GM20000 (cell line): ENCODE results near the gene KDM3B.
"Not testable (repeated sequence)": the region's sequence is repeated elsewhere in the genome, so short reads cannot be mapped to it uniquely, and the experiment has no call there.

ENCODE experiments used
- DNase-seq: peaks from one replicate; pipeline ENCODE4 v3.0.0; 2012; ENCODE audit warnings: low spot score
- TF ChIP-seq, protein P1 (sequence below): IDR thresholded peaks from 2 replicates; pipeline ENCODE4 v1.5.1; 2012; ENCODE audit warnings: mild to moderate bottlenecking, control low read depth; ENCODE audit errors: extremely low read depth, missing control alignments

The KDM3B gene

DNA sequence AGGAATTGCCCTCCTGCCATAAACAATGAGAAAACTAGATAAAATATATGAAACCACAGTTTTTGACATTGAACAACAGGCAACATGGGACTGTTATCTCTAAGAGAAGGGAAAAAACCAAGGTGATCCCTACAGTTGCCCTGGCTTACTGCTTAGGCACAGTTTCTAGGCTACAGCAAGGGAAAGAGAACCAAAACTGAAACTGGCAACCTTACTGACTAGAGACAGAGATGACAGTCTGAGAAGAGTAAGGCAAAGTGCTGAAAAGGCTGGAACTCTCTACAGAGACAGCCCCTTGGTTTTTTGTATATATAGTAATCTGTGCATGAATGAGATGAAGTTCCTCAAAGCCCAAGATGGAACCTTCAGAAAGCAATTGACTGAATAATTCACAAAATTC, 50.2 kb downstream of the KDM3B start:
- DNase-seq = peak; percentile 14
- TF ChIP-seq, protein P1, sequence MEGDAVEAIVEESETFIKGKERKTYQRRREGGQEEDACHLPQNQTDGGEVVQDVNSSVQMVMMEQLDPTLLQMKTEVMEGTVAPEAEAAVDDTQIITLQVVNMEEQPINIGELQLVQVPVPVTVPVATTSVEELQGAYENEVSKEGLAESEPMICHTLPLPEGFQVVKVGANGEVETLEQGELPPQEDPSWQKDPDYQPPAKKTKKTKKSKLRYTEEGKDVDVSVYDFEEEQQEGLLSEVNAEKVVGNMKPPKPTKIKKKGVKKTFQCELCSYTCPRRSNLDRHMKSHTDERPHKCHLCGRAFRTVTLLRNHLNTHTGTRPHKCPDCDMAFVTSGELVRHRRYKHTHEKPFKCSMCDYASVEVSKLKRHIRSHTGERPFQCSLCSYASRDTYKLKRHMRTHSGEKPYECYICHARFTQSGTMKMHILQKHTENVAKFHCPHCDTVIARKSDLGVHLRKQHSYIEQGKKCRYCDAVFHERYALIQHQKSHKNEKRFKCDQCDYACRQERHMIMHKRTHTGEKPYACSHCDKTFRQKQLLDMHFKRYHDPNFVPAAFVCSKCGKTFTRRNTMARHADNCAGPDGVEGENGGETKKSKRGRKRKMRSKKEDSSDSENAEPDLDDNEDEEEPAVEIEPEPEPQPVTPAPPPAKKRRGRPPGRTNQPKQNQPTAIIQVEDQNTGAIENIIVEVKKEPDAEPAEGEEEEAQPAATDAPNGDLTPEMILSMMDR = no peak

GRCh38 chr5:138408023-138408422, 55.5 kb downstream of the KDM3B start:
- DNase-seq = peak; percentile 52
- TF ChIP-seq, protein P1 = no peak

DNA sequence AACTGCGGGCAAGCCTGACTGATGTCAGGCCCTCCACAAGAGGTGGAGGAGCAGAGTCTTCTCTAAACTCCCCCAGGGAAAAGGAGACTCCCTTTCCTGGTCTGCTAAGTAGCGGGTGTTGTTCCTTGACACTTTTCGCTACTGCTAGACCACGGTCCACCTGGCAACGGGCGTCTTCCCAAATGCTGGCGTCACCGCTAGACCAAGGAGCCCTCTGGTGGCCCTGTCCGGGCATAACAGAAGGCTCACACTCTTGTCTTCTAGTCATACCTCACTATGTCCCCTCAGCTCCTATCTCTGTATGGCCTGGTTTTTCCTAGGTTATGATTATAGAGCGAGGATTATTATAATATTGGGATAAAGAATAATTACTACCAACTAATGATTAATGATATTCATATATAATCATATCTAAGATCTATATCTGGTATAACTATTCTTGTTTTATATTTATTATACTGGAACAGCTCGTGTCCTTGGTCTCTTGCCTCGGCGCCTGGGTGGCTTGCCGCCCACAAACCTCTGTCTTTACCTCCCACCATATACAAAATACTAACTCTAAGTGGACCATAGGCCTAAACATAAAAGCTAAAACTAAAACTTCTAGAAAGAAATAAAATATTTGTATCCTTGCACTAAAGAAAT, 58.6 kb downstream of the KDM3B start:
- not testable (repeated sequence) for DNase-seq

DNA sequence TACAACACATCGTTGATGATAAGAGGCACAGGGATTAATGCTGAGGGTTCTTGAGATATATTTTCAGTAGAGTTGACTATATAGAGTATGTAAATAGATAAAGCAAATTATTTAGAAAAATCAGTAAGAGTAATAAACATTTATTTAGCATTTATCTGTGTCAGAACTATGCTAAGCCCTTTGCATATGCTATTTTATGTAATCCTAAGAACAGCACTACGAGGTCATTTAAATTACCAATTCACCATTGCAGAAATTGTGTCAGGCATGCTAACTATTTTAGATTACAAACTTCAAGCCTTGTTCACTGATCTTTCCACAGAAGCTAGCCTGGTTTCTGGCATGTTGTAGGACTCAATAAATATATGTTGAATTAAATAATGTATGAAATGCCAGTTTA, 66.0 kb downstream of the KDM3B start:
- TF ChIP-seq, protein P1 = no peak
- no peak for DNase-seq

DNA sequence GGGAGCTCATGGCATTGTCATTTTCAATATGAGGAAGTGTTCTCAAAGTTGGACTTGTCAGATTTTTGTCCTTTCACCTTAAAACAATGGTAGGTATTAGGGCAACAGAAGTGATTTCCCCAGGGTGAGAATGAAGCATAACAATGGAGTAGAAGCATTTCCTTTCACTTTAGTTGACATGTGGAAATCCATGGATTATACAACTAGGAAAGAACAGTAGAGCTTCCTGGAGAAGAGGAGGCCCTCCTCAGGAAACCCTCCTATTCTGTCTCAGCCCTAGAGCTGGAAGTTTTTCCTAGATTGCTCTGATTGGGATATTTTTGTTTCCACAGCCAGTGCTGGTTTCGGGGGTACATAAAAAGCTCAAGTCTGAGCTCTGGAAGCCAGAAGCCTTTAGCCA, 72.6 kb downstream of the KDM3B start:
- DNase-seq = no peak
- TF ChIP-seq, protein P1 = no peak

GRCh38 chr5:138435943-138436342, 83.5 kb downstream of the KDM3B start:
- no peak for DNase-seq
- TF ChIP-seq, protein P1 = no peak

- TF ChIP-seq, protein P1 = no peak
Measured at GRCh38 chr5:138438003-138438723, 85.7 kb downstream of the KDM3B start.

More at GRCh38 chr5:138438003-138438723, 85.7 kb downstream of the KDM3B start:
- no peak for DNase-seq
